Measurements from ENCODE around the gene RASL10B. TPM values are rescaled to one million over a fixed set of nuclear protein-coding genes. Genes with fewer than 3 reads are reported as not detected.

Gene RASL10B
- total RNA-seq, 1 experiment from 2014 or later = 17.4 TPM

DNA sequence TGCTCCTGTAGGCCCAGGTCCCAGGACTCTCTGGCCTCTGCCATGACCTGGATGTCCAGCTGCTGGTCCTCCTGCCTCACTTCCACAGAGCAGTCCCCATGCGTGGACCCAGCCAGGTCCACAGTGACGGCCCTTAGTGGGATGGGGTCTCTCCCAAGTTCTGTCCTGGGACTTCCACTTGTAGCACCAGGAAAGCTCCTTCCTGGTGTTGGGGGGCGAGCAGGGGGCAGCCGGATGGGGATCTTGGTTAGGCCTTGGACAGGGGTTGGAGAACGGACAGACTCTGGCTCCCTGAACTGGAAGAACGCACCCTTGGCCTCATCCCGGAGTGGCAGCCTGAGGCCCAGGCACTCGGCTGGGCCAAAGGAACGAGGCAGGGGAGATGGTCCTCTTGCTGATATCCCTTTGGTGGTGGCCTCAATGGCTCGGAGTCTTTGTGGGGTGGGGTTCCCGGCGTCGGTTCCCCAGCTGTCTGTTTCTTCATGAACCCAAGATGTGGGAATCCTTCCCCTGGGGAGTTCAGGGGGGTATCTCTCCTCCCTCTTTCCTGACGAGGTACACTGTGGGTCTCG is 14.4 kb downstream of the RASL10B start:
- ChIA-PET CTCF (interaction anchor here (0.5 to 6.9 kb wide), 4 partner anchors 16 to 201 kb away, joined by 3 to 85 read pairs (median 20); partner anchors contain the start of gene RASL10B), POLR2A (no interaction called here)
- Mint-ChIP-seq H3K4me3 (no peak overlapping the region), H3K27ac (no peak overlapping the region), H3K9me3 (no peaks in the 10 kb centered on the region), H3K27me3 (ENCODE audit: low read depth) (peaks cover 55% of the 10 kb centered on the region), H3K36me3 (0 out of 2 replicates have a peak, but pooled peaks cover 1% of the 10 kb centered on the region), H3K4me1 (peaks cover 17% of the 10 kb centered on the region)
- ATAC-seq (no peak), DNase-seq (ENCODE audit: low spot score) (no peak)
- TF ChIP-seq ZNF317 (CRISPR knock-in tag; IDR thresholded peaks at IDR 0.05; ENCODE audit: borderline replicate concordance, low read depth) = no peak
- TF ChIP-seq, protein P1, sequence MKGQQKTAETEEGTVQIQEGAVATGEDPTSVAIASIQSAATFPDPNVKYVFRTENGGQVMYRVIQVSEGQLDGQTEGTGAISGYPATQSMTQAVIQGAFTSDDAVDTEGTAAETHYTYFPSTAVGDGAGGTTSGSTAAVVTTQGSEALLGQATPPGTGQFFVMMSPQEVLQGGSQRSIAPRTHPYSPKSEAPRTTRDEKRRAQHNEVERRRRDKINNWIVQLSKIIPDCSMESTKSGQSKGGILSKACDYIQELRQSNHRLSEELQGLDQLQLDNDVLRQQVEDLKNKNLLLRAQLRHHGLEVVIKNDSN (CRISPR knock-in tag; IDR thresholded peaks at IDR 0.05) = no peak
- TF ChIP-seq ZNF396 (CRISPR knock-in tag; IDR thresholded peaks at IDR 0.05; ENCODE audit: borderline replicate concordance) = no peak

DNA sequence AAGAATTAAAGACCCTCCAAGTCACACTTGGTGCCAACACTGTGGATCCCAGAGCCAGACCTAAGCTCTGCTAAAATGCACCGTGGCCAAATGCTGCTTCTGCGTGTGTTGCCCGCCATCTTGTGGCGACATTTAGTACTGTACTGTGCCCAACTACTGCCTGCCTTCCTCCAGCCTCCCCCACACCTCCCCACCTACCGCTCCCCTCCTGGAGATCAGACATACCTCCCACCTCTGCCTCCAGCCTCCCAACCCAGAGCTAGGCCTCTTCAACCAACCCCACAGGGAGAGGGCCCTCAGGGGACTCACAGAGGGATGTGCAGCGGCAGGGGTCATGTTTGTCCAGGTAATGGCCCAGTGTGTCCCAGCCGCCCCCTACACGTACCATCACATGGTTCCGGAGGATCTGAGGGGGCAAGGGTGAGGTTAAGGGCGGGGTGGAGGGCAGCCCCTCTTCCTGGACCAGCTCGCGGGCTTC is 16.1 kb downstream of the RASL10B start:
- H3K27me3 Mint-ChIP-seq (ENCODE audit: low read depth) = peaks cover 48% of the 10 kb centered on the region
- POLR2A ChIA-PET = interaction anchor here (0.6 to 1.2 kb wide), 2 partner anchors 61 to 134 kb away, joined by 3 to 4 read pairs; partner anchors contain the start of gene TAF15
- no peaks in the 10 kb centered on the region for H3K36me3 Mint-ChIP-seq
- H3K4me3 Mint-ChIP-seq = no peak overlapping the region
- ATAC-seq = peak; percentile 80
- CTCF ChIA-PET = interaction anchor here (0.5 to 8.3 kb wide), 47 partner anchors 8 to 740 kb away, joined by 3 to 100 read pairs (median 4); partner anchors contain the start of genes AP2B1, C17orf50, PEX12 and RASL10B
- peak; percentile 87 for DNase-seq (ENCODE audit: low spot score)
- H3K9me3 Mint-ChIP-seq = no peaks in the 10 kb centered on the region
- H3K4me1 Mint-ChIP-seq = peaks cover 22% of the 10 kb centered on the region
- H3K27ac Mint-ChIP-seq = no peak overlapping the region
- TF ChIP-seq, protein P2, sequence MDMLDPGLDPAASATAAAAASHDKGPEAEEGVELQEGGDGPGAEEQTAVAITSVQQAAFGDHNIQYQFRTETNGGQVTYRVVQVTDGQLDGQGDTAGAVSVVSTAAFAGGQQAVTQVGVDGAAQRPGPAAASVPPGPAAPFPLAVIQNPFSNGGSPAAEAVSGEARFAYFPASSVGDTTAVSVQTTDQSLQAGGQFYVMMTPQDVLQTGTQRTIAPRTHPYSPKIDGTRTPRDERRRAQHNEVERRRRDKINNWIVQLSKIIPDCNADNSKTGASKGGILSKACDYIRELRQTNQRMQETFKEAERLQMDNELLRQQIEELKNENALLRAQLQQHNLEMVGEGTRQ (CRISPR knock-in tag; IDR thresholded peaks at IDR 0.05) = no peak
- no peak for TF ChIP-seq ELF4 (CRISPR knock-in tag; IDR thresholded peaks at IDR 0.05; ENCODE audit: low read depth)
- no peak for TF ChIP-seq EMX1 (CRISPR knock-in tag; IDR thresholded peaks at IDR 0.05)
- TF ChIP-seq, protein P3, sequence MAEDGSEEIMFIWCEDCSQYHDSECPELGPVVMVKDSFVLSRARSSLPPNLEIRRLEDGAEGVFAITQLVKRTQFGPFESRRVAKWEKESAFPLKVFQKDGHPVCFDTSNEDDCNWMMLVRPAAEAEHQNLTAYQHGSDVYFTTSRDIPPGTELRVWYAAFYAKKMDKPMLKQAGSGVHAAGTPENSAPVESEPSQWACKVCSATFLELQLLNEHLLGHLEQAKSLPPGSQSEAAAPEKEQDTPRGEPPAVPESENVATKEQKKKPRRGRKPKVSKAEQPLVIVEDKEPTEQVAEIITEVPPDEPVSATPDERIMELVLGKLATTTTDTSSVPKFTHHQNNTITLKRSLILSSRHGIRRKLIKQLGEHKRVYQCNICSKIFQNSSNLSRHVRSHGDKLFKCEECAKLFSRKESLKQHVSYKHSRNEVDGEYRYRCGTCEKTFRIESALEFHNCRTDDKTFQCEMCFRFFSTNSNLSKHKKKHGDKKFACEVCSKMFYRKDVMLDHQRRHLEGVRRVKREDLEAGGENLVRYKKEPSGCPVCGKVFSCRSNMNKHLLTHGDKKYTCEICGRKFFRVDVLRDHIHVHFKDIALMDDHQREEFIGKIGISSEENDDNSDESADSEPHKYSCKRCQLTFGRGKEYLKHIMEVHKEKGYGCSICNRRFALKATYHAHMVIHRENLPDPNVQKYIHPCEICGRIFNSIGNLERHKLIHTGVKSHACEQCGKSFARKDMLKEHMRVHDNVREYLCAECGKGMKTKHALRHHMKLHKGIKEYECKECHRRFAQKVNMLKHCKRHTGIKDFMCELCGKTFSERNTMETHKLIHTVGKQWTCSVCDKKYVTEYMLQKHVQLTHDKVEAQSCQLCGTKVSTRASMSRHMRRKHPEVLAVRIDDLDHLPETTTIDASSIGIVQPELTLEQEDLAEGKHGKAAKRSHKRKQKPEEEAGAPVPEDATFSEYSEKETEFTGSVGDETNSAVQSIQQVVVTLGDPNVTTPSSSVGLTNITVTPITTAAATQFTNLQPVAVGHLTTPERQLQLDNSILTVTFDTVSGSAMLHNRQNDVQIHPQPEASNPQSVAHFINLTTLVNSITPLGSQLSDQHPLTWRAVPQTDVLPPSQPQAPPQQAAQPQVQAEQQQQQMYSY (CRISPR knock-in tag; IDR thresholded peaks at IDR 0.05) = no peak
- TF ChIP-seq, protein P4, sequence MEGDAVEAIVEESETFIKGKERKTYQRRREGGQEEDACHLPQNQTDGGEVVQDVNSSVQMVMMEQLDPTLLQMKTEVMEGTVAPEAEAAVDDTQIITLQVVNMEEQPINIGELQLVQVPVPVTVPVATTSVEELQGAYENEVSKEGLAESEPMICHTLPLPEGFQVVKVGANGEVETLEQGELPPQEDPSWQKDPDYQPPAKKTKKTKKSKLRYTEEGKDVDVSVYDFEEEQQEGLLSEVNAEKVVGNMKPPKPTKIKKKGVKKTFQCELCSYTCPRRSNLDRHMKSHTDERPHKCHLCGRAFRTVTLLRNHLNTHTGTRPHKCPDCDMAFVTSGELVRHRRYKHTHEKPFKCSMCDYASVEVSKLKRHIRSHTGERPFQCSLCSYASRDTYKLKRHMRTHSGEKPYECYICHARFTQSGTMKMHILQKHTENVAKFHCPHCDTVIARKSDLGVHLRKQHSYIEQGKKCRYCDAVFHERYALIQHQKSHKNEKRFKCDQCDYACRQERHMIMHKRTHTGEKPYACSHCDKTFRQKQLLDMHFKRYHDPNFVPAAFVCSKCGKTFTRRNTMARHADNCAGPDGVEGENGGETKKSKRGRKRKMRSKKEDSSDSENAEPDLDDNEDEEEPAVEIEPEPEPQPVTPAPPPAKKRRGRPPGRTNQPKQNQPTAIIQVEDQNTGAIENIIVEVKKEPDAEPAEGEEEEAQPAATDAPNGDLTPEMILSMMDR (IDR thresholded peaks at IDR 0.05) = peak; percentile 85
- TF ChIP-seq HMGA2 (CRISPR knock-in tag; IDR thresholded peaks at IDR 0.05) = no peak

DNA sequence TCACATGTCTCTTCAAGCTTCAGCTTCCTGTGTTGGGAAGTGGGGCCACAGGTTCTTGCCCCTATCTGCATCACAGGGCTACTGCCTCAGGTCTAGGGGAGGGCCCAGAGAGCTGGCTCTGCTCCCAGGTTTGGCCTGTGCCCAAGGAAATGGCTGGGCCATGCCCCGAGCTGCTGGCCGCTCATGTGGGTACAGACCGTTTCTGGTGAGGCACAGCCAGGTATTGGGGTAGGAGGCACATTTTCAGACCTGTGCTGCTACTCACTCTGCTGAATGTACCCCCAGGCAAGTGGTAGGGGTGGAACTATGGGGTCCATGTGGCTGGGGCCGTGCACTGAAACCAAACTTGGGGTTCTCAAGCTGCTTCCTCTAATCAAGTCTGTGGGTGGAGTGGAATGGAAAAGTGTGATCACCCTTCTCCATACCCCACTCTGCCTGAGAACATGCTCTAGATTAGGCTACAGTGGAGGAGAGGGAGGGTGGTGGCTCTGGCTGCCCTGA is 17.0 kb downstream of the RASL10B start:
- ChIA-PET POLR2A (no interaction called here), CTCF (interaction anchor here (1.3 to 8.3 kb wide), 14 partner anchors 11 to 435 kb away, joined by 3 to 100 read pairs (median 6); partner anchors contain the start of genes C17orf50, PEX12, RASL10B and TAF15)
- Mint-ChIP-seq H3K36me3 (no peaks in the 10 kb centered on the region), H3K9me3 (no peaks in the 10 kb centered on the region), H3K4me3 (no peak overlapping the region), H3K27ac (no peak overlapping the region), H3K4me1 (peaks cover 28% of the 10 kb centered on the region), H3K27me3 (ENCODE audit: low read depth) (peaks cover 40% of the 10 kb centered on the region)
- DNase-seq (ENCODE audit: low spot score) = no peak
- TF ChIP-seq ZBTB21 (CRISPR knock-in tag; IDR thresholded peaks at IDR 0.05; ENCODE audit: borderline replicate concordance) (no peak), TCF7 (CRISPR knock-in tag; IDR thresholded peaks at IDR 0.05; ENCODE audit: low read depth) (no peak), TEAD4 (CRISPR knock-in tag; IDR thresholded peaks at IDR 0.05) (no peak), TEAD1 (CRISPR knock-in tag; IDR thresholded peaks at IDR 0.05) (no peak), ZNF263 (CRISPR knock-in tag; IDR thresholded peaks at IDR 0.05; ENCODE audit: low read depth) (no peak), NR3C1 (CRISPR knock-in tag; conservative IDR thresholded peaks at IDR 0.05; ENCODE audit: low read depth) (no peak), HMGA2 (CRISPR knock-in tag; IDR thresholded peaks at IDR 0.05) (no peak), ZNF423 (CRISPR knock-in tag; IDR thresholded peaks at IDR 0.05) (no peak)
- TF ChIP-seq, protein P5, sequence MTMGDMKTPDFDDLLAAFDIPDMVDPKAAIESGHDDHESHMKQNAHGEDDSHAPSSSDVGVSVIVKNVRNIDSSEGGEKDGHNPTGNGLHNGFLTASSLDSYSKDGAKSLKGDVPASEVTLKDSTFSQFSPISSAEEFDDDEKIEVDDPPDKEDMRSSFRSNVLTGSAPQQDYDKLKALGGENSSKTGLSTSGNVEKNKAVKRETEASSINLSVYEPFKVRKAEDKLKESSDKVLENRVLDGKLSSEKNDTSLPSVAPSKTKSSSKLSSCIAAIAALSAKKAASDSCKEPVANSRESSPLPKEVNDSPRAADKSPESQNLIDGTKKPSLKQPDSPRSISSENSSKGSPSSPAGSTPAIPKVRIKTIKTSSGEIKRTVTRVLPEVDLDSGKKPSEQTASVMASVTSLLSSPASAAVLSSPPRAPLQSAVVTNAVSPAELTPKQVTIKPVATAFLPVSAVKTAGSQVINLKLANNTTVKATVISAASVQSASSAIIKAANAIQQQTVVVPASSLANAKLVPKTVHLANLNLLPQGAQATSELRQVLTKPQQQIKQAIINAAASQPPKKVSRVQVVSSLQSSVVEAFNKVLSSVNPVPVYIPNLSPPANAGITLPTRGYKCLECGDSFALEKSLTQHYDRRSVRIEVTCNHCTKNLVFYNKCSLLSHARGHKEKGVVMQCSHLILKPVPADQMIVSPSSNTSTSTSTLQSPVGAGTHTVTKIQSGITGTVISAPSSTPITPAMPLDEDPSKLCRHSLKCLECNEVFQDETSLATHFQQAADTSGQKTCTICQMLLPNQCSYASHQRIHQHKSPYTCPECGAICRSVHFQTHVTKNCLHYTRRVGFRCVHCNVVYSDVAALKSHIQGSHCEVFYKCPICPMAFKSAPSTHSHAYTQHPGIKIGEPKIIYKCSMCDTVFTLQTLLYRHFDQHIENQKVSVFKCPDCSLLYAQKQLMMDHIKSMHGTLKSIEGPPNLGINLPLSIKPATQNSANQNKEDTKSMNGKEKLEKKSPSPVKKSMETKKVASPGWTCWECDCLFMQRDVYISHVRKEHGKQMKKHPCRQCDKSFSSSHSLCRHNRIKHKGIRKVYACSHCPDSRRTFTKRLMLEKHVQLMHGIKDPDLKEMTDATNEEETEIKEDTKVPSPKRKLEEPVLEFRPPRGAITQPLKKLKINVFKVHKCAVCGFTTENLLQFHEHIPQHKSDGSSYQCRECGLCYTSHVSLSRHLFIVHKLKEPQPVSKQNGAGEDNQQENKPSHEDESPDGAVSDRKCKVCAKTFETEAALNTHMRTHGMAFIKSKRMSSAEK (CRISPR knock-in tag; IDR thresholded peaks at IDR 0.05; ENCODE audit: borderline replicate concordance) = no peak
- ATAC-seq = no peak
